Measurements from ENCODE around the gene B3GNT3.

The B3GNT3 gene

GRCh38 chr19:17861542-17862402, 66.8 kb downstream of the B3GNT3 start:
- TF ChIP-seq FOXM1 (IDR thresholded peaks at IDR 0.05; ENCODE audit: borderline replicate concordance, low read depth) (no peak), ZBTB7A (IDR thresholded peaks at IDR 0.05; ENCODE audit: low read depth) (no peak), RAD21 (IDR thresholded peaks at IDR 0.05; ENCODE audit: low read depth) (no peak), CREB1 (IDR thresholded peaks at IDR 0.05; ENCODE audit: low read depth) (no peak), USF1 (IDR thresholded peaks at IDR 0.05) (no peak), EP300 (IDR thresholded peaks at IDR 0.05; ENCODE audit: borderline replicate concordance) (no peak), YY1 (IDR thresholded peaks at IDR 0.05; ENCODE audit: low read depth) (no peak), EGR1 (IDR thresholded peaks at IDR 0.05) (no peak), TCF12 (IDR thresholded peaks at IDR 0.05; ENCODE audit: low read depth) (no peak)
- TF ChIP-seq, protein P1, sequence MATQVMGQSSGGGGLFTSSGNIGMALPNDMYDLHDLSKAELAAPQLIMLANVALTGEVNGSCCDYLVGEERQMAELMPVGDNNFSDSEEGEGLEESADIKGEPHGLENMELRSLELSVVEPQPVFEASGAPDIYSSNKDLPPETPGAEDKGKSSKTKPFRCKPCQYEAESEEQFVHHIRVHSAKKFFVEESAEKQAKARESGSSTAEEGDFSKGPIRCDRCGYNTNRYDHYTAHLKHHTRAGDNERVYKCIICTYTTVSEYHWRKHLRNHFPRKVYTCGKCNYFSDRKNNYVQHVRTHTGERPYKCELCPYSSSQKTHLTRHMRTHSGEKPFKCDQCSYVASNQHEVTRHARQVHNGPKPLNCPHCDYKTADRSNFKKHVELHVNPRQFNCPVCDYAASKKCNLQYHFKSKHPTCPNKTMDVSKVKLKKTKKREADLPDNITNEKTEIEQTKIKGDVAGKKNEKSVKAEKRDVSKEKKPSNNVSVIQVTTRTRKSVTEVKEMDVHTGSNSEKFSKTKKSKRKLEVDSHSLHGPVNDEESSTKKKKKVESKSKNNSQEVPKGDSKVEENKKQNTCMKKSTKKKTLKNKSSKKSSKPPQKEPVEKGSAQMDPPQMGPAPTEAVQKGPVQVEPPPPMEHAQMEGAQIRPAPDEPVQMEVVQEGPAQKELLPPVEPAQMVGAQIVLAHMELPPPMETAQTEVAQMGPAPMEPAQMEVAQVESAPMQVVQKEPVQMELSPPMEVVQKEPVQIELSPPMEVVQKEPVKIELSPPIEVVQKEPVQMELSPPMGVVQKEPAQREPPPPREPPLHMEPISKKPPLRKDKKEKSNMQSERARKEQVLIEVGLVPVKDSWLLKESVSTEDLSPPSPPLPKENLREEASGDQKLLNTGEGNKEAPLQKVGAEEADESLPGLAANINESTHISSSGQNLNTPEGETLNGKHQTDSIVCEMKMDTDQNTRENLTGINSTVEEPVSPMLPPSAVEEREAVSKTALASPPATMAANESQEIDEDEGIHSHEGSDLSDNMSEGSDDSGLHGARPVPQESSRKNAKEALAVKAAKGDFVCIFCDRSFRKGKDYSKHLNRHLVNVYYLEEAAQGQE (IDR thresholded peaks at IDR 0.05; ENCODE audit: low read depth), result no peak

GRCh38 chr19:17862711-17863519, 68.0 kb downstream of the B3GNT3 start:
- TF ChIP-seq NFIC (IDR thresholded peaks at IDR 0.05) (no peak), USF1 (IDR thresholded peaks at IDR 0.05) (no peak), MAX (IDR thresholded peaks at IDR 0.05) (no peak), EGR1 (IDR thresholded peaks at IDR 0.05) (no peak), TEAD4 (IDR thresholded peaks at IDR 0.05) (no peak)
- TF ChIP-seq, protein P1 (IDR thresholded peaks at IDR 0.05; ENCODE audit: low read depth), result no peak
